HG02970 (cell line): ENCODE data around the gene DOP1A.
"Not testable (repeated sequence)": the region's sequence is repeated elsewhere in the genome, so short reads cannot be mapped to it uniquely, and the experiment has no call there.

ENCODE experiments used
- ATAC-seq: cut with Tn5 transposase; IDR thresholded peaks from one replicate; pipeline ENCODE4 v1.9.1; 2021; ENCODE audit warnings: mild to moderate bottlenecking, moderate library complexity, moderate number of reproducible peaks; ENCODE audit not compliant: unreplicated experiment, low FRiP score

The DOP1A gene

DNA sequence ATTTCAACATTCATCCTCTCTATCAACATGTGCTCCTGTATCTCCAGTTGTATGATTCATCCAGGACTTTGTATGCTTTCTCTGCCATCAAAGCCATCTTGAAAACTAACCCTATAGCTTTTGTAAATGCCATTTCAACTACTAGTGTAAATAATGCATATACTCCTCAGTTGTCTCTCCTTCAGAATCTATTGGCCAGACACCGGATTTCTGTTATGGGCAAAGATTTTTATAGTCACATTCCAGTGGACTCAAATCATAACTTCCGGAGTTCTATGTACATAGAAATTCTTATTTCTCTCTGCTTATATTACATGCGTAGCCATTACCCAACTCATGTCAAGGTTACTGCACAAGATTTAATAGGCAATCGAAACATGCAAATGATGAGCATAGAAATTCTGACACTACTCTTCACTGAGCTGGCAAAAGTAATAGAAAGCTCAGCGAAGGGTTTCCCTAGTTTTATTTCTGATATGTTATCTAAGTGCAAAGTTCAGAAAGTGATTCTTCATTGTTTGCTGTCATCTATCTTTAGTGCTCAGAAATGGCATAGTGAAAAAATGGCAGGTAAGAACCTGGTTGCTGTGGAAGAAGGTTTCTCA lies 70.7 kb downstream of the DOP1A start:
- no peak for ATAC-seq

DNA sequence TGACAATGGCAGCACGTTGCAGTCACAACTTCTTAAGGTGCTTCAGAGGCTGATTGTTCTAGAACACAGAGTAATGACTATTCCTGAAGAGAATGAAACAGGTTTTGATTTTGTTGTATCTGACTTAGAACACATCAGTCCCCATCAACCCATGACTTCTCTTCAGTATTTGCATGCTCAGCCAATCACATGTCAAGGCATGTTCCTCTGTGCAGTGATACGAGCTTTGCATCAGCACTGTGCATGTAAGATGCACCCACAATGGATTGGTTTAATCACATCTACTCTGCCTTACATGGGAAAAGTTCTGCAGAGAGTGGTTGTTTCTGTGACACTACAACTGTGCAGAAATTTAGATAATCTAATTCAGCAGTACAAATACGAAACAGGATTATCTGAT lies 71.3 kb downstream of the DOP1A start:
- no peak for ATAC-seq

DNA sequence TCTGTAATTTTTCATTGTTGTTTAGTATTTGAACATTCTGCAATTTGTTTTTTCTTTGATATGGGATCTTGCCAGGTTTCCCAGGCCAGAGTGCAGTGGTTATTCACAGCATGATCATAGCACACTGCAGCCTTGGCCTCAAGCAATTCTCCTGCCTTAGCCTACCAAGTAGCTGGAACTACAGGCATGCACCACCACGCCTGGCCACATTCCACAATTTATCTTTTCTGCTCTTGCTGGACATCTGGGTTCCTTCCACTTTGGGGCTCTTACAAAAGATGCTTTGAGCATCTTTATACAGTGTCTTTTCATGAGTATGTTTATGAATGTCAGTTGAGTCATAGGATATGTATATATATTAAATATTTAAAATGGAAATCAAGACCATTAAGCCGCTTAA lies 83.6 kb downstream of the DOP1A start:
- ATAC-seq, result no peak

DNA sequence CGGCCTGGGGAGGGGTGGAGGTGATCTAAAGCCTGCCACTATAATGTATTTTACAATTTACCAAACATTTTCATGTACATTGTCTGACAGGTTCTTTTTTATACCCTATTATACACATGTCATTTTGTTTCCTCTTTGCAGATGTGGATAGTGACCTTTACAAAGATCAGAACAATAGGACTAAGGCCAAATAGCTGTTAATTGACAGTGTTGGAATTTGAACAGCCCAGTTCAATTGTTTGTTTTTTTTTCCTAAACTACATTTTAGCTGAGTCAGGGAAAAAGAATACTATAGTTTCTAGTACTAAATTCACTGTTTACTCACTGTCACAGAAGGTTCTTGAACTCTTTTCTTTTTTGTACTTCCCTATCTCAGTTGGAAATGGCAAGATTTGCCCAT lies 85.4 kb downstream of the DOP1A start:
- ATAC-seq, result no peak

DNA sequence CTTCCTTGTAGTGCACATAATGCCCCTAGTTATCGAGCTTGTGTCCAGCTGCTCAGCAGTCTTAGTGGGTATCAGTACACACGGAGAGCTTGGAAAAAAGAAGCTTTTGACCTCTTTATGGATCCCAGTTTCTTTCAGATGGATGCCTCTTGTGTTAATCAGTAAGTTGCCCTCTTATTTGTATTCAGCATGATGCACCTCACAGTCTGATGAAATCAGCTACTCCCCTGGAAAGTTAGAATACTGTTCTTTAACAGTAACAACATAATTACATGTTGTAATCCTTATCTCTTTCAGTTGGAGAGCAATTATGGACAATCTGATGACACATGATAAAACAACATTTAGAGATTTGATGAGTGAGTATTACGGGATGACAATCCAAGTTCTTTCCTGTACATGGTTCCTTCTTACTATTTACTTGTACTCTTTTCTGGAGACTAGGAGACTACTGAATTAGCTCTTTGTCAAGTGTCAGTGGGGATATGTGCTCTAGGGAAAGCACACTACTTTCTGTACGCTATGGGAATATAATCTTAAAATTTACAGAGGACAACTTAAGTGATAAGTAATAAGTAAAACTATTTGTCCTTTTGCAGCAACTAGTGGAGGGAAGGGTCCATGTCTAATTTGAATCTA lies 86.5 kb downstream of the DOP1A start:
- no peak for ATAC-seq

DNA sequence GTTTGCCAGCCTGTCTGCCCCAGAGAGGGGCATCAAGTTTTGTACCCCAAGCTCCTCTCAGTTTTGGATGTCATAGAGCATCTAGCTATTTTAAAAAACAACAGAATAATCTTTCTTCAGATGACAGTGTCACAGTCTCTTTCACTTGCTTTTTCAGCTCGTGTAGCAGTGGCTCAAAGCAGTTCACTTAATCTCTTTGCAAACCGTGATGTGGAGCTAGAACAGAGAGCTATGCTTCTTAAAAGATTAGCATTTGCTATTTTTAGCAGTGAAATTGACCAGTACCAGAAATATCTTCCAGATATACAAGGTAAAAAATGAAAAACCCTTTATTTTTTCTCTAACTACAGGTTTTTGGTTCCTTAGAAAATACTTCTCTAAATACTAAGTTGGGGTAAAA lies 88.3 kb downstream of the DOP1A start:
- no peak for ATAC-seq

DNA sequence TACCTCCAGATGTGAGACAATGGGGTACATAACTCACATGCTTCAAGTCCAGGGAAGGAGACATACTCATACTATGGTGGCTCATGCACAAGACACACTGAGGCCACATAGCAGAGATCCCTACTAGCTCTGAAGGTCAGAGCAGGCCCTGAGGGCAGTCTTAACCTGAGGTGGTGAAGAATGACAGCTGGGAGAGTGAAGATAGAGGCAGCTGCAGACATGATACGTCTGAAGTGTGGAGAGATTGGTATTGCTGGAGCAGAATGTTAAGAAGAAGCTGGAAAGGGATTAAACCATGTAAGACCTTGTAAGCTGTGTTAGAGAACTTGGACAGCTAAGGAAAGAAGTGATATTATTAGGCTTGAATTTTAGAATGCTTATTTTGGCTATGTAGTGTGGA lies 92.7 kb downstream of the DOP1A start:
- ATAC-seq, result no peak

DNA sequence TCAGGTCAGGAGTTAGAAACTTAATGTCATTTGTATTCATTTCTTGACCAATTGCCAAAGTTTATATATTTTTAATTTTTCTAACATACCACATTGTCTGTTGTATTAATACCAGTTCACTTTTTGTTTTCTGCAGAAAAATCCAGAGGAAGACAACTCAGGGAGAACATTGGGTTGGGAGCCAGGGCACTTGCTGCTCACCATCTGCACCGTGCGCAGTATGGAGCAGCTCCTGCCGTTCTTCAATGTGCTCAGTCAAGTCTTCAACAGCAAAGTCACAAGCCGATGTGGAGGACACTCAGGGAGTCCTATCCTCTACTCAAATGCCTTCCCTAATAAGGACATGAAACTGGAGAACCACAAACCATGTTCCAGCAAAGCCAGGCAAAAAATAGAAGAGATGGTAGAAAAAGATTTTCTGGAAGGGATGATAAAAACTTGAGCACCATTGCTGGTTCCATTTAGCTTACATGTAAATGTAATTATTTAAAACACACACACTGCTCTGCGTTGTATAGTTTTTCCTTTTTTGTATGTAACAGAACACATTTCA lies 100.3 kb downstream of the DOP1A start:
- no peak for ATAC-seq

DNA sequence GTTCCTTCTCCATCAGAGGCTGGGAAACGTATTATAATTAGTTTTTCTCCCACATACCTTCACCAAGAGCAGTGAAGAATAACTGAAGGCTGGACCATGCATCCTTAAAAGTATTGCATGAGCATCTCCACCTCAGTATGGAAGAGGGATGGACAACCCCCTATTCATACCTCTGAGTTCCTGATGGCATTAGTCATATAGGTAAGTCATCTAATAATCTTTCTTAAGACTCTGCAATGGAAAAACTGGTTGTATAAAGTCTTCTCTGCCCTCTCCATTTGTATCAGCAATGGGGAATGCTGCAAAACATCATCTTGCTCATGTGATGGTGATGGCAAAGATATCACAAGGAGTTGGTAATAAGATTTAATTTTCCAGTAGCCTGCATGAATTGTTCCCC lies 101.1 kb downstream of the DOP1A start:
- ATAC-seq, result no peak

DNA sequence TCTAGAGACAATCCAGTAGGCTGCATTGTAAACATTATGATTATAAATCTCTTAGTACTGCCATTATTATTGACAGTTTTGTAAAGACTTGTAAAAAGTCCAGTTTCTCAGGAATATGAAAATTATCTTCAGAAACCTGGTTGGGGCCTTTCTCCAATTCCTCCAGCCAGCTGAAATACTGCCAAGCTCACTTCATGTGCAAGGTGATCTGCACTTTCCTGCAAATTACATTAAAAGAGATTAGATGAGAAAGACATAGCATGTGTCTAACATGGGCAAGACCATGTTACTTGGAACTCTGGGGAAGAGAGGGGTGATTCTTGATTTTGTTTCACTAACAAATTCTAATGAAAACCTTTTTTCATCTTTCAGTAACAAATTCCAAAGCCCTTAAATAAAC lies 101.6 kb downstream of the DOP1A start:
- ATAC-seq, result no peak

DNA sequence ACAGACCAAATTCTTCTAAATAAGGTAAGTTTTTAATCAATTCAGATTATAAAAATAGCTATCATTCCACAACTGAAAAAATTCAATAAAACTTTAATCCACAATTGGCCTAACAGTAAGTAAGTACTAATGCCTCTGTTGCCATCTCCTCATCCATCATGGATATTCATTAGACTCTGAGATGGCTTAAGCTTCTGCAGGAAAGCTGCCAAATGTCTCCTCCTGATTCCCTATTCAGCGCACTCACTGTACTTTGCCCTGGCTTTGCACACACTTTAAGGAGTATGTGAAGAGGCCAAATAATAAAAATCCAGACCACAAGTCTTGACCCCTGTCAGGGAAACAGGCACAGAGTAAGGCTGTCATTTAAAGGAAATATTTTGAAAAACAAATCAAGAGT lies 102.0 kb downstream of the DOP1A start:
- ATAC-seq, result no peak

DNA sequence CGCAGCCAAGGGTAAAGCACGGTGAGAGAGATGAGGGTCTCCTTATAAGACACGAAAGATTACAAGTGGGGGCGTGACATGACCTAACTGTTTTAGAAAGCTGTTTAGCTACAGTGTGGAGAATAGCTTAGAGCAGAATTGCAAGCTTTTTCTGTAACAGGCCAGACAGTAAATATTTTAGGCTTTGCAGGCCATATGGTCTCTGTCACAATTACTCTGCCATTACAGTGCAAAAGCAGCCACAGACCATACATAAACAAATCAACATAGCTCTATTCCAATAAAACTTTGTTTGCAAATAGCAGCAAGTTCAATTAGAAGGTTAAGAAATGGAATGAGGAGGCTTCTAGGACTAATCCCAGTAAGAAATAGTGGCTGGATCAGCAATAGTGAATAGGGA lies 108.8 kb downstream of the DOP1A start:
- ATAC-seq, result no peak

DNA sequence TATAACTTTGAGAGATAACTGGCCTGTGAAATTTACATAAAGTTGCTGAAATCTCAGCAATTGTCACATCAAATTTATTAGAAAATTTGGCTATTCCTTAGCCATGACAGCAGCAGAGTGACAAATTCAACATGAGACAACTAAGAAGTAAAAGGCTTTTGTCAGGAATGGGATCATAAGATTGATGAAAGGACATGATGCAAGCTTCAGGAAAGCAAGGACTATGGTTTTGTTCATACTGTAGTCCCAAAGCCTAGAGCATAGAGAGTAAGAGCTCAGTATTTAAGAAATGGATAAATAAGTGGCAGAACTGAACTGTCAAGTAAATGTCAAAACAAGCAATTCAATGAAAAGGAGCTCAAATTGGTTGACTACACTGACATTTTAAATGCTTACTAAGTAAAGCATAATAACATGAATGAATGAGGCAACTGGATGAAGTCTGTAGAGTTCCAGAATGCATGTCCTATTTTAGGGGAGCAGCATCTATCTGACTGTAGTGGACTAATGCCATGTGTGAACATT lies 113.0 kb downstream of the DOP1A start:
- no peak for ATAC-seq

DNA sequence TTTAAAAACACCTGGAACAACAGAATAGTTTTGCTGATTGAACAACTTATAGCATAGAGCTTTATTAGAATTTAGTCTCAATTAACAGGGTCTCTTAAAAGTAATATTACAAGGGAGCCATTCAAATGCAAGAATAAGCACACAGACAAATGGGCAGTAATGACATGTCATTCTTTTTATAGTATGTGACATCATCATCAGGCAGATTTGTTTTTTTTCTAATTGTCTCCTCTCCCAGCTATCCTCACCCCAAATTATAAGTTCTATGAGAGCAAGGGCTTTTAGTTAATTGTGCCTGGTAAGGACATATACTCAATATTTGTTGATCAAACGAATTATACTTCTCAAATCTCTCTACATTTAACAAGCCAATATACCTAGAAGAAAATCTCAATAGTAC lies 114.6 kb downstream of the DOP1A start:
- no peak for ATAC-seq

DNA sequence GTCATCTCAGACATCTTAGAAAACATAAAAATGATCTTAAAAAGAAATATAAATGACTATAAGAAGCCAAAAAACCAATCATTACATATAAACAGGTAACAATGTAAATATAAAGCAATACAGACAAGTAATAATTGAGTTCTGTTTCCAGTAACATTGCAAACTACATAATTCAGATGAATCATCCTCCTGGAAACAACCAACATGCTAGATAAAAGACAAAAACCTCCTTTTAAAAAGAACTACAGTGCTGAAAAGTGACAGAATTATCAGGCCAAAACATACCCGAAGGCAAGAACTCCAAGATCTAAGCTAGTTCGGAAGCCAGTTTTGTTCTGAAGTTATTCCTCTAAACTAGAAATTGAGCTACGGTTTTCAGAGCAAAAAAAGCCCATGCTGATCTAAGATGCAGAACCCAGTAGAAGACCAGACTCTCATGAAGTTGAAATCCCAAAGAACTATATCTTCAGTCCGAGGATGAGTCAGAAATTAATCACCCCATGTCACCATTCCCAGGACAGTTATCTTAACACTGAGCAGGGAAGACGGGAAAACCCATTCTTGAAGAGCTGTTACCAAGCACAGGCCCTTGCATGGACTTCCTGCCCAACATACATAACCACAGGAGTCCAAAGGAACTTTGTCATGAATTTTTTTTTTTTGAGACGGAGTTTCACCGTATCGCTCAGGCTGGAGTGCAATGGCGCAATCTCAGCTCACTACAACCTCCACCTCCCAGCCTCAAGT lies 115.8 kb downstream of the DOP1A start:
- no peak for ATAC-seq

DNA sequence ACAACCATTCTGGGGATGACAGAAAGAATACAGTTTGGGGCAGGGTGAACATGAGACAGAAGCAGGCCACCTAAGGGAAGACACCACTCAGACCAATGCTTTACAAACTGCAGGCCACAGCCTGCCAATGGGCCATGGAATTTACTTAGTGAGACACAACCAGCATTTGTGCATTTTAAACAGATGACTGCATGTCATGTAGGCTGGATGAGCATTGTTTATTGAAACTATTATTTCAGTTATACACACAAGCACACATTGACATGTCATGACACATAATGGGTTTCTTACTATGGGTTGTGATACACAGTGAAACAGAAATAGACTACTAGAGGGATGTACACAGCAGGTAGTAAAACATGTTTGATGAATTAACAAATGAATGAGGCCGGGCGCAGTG lies 117.6 kb downstream of the DOP1A start:
- no peak for ATAC-seq

DNA sequence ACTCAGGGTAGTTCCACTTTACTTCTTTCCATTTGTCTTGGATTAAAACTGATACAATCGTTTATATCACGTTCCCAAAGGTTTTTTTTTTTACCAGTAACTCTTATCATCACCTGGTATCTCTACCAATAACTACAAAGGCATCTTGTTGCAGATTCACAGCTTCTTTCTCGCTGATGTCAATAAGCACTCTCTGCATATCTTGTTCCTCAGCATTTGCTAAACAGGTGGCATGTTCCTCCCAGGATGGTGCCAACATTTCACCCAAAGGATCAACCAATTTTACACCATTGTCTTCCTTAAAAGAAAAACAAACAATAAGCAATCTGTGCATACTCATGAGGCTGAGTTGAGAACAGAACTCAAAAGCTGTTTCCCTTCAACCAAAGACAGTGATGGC lies 121.0 kb downstream of the DOP1A start:
- ATAC-seq, result no peak

DNA sequence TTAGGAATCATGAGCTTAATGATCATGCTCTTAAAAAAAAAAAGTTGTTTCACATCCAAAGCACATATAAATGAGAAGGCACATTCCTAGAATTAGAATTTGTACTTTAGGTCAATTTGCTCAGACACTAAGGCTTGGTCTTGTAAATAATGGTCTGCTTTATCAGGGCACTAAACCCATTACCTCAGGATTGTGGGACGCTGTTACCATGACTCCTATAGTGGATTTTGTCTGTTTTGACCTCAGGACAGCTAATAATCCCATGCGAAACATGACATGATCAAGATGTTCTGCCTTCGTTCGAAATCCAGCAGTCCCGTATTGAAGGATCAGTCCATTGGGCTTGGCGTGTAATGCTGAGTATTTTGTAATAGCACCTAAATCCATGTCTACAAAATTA lies 123.2 kb downstream of the DOP1A start:
- no peak for ATAC-seq

DNA sequence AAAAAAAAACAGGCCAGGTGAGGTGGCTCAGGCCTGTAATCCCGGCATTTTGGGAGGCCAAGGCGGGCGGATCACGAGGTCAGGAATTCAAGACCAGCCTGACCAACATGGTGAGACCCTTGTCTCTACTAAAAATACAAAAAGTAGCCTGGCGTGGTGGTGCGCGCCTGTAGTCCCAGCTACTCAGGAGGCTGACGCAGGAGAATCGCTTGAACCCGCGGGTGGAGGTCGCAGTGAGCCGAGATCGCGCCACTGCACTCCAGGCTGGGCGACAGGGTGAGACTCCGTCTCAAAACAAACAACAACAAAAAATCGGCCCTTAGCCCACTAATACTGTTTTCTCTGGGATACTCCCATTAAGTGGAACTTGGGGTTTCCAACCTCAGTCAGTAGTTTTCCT lies 124.5 kb downstream of the DOP1A start:
- not testable (repeated sequence) for ATAC-seq

DNA sequence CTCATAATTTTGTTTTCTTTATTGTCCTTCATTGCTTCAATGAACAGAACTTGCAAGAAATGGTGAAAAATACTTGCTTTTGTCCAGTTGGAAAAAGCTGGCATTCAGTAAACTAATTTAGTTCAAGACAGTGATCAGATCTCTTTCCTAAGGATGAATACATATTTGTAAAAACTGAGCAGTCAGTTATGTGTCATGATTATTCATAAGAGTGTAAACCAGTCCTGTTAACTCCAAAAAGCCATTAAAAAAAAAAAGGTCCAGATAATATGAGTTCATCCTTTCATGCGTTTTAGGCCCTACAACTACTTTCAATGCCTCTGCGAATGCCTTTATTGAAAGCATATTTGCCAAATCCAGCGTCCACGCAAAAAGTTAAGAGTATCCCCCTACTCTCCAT lies 125.0 kb downstream of the DOP1A start:
- ATAC-seq, result no peak
